GM12874 (cell line): ENCODE results near the gene ENAM.

Source experiments
- CTCF ChIP-seq: IDR thresholded peaks from 2 replicates; pipeline ENCODE4 v1.5.1; 2011; ENCODE audit warnings: low read depth, mild to moderate bottlenecking, control low read depth, low read length, moderate library complexity; ENCODE audit not compliant: insufficient read depth

Gene ENAM

GRCh38 chr4:70628444-70628843 lies at the start of gene ENAM:
Gene ENAM, plus strand, starts transcription at chr4:70628744. Its CDS starts 757 bp downstream, at chr4:70629501.
- TF ChIP-seq CTCF: no peak

GRCh38 chr4:70581980-70582379 lies 46.6 kb upstream of the ENAM start:
- no peak for TF ChIP-seq CTCF

GRCh38 chr4:70583952-70584834 lies 44.4 kb upstream of the ENAM start:
- TF ChIP-seq CTCF: no peak

- no peak for TF ChIP-seq CTCF
Measured at GRCh38 chr4:70586841-70587240, 41.7 kb upstream of the ENAM start.

GRCh38 chr4:70589785-70590184 lies 38.8 kb upstream of the ENAM start:
- TF ChIP-seq CTCF: no peak

- TF ChIP-seq CTCF: no peak
Measured at GRCh38 chr4:70591955-70592582, 36.5 kb upstream of the ENAM start, which contains the start of gene AMBN. Gene AMBN, plus strand, starts transcription at chr4:70592256. Its CDS starts 103 bp downstream, at chr4:70592359.

- TF ChIP-seq CTCF: no peak
Measured at GRCh38 chr4:70594196-70594595, 34.3 kb upstream of the ENAM start.
